Measurements from ENCODE around the gene RHCG. TPM values are rescaled to one million over a fixed set of nuclear protein-coding genes. Genes with fewer than 3 reads are reported as not detected.

RHCG gene
- total and polyA plus RNA-seq, 2 experiments from 2014 or later: not detected

DNA sequence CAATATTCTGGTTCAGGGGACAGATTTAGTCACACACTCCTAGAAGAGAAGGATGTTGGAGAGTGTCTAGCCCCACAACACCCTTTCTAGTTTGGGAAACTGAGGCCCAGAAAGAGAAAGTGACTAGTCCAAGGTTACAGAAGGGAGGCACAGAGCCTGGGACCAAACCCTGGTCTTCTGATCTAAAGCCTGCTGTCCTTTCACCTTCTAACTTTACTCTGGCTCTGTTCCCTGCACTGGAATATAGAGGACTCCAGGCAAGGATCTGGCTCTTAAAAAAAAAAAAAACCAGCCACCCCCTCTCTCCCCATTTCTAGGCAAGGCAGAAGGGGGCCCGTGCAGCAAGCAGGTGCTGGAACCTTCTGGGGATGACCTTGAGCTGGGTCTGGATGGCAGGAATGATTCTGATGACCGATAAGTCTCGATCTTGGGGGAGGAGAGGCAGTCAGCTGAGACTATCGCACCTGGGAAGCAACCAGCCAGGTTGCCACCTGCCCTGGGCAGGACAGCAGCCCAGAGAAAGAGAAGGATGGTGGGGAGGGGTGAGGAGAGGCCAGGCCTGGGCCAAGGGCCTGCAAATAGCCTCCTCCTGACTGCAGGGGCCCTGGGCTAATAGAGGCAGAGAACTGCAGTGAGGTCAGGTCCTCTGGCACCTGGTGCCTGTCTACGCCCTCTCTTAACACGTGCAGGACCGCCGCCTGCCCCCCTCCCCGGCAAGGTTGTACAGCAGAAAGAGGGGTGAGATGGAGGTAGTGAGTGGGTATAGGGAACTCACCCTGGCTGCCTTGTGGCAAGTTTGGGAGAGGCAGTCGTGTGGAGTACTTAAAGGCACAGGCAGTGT, 30.4 kb upstream of the RHCG start:
- no peaks in the 10 kb centered on the region for H3K9me3 ChIP-seq (ENCODE audit: low read depth)
- no peak overlapping the region for H3K4me2 ChIP-seq (ENCODE audit: unreplicated experiment)
- WGBS, 2 experiments (ENCODE audit: low coverage in 1 of 2, low lambda C conversion rate in 2 of 2, missing lambda C conversion rate in 2 of 2): 21 to 26% methylated on average over 10 of the region's 10 CpGs
- H3F3A ChIP-seq (ENCODE audit: insufficient read depth): no peaks in the 10 kb centered on the region
- H3K27ac ChIP-seq: no peak overlapping the region
- H3K4me1 ChIP-seq (ENCODE audit: insufficient read depth): no peaks in the 10 kb centered on the region
- H3K4me3 ChIP-seq: no peak overlapping the region
- no peak overlapping the region for H2AFZ ChIP-seq
- H3K36me3 ChIP-seq (ENCODE audit: low read depth): no peaks in the 10 kb centered on the region
- in situ Hi-C loops (cut with MboI): no loop called here
- peaks cover 55% of the 10 kb centered on the region for H3K27me3 ChIP-seq (replicated peaks; ENCODE audit: insufficient read depth)
- no peak for TF ChIP-seq EZH2 (IDR thresholded peaks at IDR 0.05; ENCODE audit: insufficient read depth, poor library complexity, severe bottlenecking)
- no peak for TF ChIP-seq EZH2phosphoT487 (IDR thresholded peaks at IDR 0.05; ENCODE audit: insufficient read depth, low read depth)
- DNase-seq: no peak
- H3K9ac ChIP-seq: no peak overlapping the region
- H4K20me1 ChIP-seq (ENCODE audit: insufficient read depth): no peaks in the 10 kb centered on the region
- no peaks in the 10 kb centered on the region for H3K79me2 ChIP-seq (ENCODE audit: insufficient read depth)
- no peaks in the 10 kb centered on the region for H3K9me2 ChIP-seq (ENCODE audit: insufficient read depth)

DNA sequence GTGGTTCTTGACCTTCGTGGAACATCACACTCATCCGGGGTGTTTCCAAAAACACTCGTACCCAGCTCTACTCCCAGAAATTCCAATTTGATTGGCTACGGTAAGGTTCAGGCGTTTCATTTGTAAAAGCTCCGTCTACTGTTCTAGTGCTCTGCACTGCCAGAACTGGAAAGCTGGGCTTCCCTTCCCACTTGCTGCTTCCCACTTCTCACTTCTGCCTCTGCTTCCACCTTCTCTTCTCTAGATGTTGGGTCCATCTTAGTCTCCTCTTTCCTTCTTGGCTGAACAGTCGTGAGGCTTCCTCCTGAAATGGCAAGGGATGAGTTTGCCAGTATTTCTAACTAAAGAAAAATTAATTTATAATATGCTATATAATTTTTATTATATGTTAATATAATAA, 29.8 kb upstream of the RHCG start:
- Histone ChIP-seq H3K27me3 (replicated peaks; ENCODE audit: insufficient read depth) (peaks cover 56% of the 10 kb centered on the region), H3K36me3 (ENCODE audit: low read depth) (no peaks in the 10 kb centered on the region), H3K4me3 (no peak overlapping the region), H3K9ac (no peak overlapping the region), H3K4me2 (ENCODE audit: unreplicated experiment) (no peak overlapping the region), H3K9me3 (ENCODE audit: low read depth) (no peaks in the 10 kb centered on the region), H2AFZ (no peak overlapping the region), H3K79me2 (ENCODE audit: insufficient read depth) (no peaks in the 10 kb centered on the region), H3K27ac (no peak overlapping the region), H4K20me1 (ENCODE audit: insufficient read depth) (no peaks in the 10 kb centered on the region), H3K4me1 (ENCODE audit: insufficient read depth) (no peaks in the 10 kb centered on the region), H3K9me2 (ENCODE audit: insufficient read depth) (no peaks in the 10 kb centered on the region), H3F3A (ENCODE audit: insufficient read depth) (no peaks in the 10 kb centered on the region)
- TF ChIP-seq EZH2phosphoT487 (IDR thresholded peaks at IDR 0.05; ENCODE audit: insufficient read depth, low read depth) (no peak), EZH2 (IDR thresholded peaks at IDR 0.05; ENCODE audit: insufficient read depth, poor library complexity, severe bottlenecking) (no peak)
- no peak for DNase-seq
- 40 to 42% methylated on average over 7 of the region's 7 CpGs for WGBS, 2 experiments (ENCODE audit: low coverage in 1 of 2, low lambda C conversion rate in 2 of 2, missing lambda C conversion rate in 2 of 2)
- in situ Hi-C loops (cut with MboI): no loop called here

DNA sequence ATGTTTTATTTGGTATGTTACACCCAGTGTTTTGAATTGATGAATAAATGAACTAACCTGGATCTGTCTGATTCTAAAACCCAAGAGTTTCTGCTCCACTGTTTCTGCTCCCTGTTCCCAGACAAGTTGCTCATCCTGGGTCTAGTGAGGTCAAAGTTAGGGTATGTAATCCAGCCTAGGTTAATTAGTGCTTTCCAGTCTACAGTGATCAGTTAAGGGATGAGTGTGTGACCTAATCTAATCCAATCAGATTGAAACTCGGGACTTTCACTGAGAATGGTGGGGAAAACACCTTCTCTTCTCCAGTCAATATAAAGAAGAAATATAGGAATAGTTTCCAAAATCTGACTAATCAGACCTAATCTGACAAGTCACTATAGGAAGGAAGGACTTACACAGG, 27.8 kb upstream of the RHCG start:
- in situ Hi-C loops (cut with MboI): no loop called here
- Histone ChIP-seq H3K4me2 (ENCODE audit: unreplicated experiment) (no peak overlapping the region), H3K4me3 (no peak overlapping the region), H3K27me3 (replicated peaks; ENCODE audit: insufficient read depth) (peaks cover 52% of the 10 kb centered on the region), H3K9ac (no peak overlapping the region), H3K27ac (no peak overlapping the region), H3K9me3 (ENCODE audit: low read depth) (no peaks in the 10 kb centered on the region), H3K4me1 (ENCODE audit: insufficient read depth) (no peaks in the 10 kb centered on the region), H2AFZ (no peak overlapping the region), H3F3A (ENCODE audit: insufficient read depth) (no peaks in the 10 kb centered on the region), H3K79me2 (ENCODE audit: insufficient read depth) (no peaks in the 10 kb centered on the region), H3K9me2 (ENCODE audit: insufficient read depth) (no peaks in the 10 kb centered on the region), H4K20me1 (ENCODE audit: insufficient read depth) (no peaks in the 10 kb centered on the region), H3K36me3 (ENCODE audit: low read depth) (no peaks in the 10 kb centered on the region)
- DNase-seq: no peak
- whole genome bisulfite sequencing, 2 experiments (ENCODE audit: low coverage in 1 of 2, low lambda C conversion rate in 2 of 2, missing lambda C conversion rate in 2 of 2): 41 to 65% methylated on average over 1 of the region's 1 CpG
- no peak for TF ChIP-seq EZH2phosphoT487 (IDR thresholded peaks at IDR 0.05; ENCODE audit: insufficient read depth, low read depth)
- TF ChIP-seq EZH2 (IDR thresholded peaks at IDR 0.05; ENCODE audit: insufficient read depth, poor library complexity, severe bottlenecking): no peak

DNA sequence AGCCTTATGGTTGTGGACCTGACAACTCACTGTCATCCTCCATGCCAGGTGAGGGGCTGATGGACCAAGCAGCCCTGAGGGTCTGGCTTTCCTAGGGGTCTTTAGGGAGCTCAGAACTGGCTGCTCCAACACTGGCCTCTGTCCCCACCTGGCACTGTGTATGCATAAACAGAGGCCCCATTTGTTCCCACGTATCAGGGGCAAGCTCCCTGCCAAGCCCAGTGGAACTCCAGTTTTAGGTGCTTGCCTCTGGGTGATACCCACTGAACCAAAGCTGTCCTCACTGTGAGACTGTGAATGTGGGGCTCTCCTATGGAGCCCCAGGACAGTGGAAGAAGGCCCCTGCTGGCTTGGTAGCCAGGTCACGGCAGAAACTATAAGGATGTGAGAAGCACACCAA, 26.7 kb upstream of the RHCG start:
- in situ Hi-C loops (cut with MboI): no loop called here
- DNase-seq: no peak
- Histone ChIP-seq H3K4me3 (no peak overlapping the region), H3K27me3 (replicated peaks; ENCODE audit: insufficient read depth) (peaks cover 55% of the 10 kb centered on the region), H3K9me2 (ENCODE audit: insufficient read depth) (no peaks in the 10 kb centered on the region), H3K4me2 (ENCODE audit: unreplicated experiment) (no peak overlapping the region), H3K4me1 (ENCODE audit: insufficient read depth) (no peaks in the 10 kb centered on the region), H3K9me3 (ENCODE audit: low read depth) (no peaks in the 10 kb centered on the region), H3K9ac (no peak overlapping the region), H4K20me1 (ENCODE audit: insufficient read depth) (no peaks in the 10 kb centered on the region), H3K27ac (no peak overlapping the region), H3F3A (ENCODE audit: insufficient read depth) (no peaks in the 10 kb centered on the region), H3K36me3 (ENCODE audit: low read depth) (no peaks in the 10 kb centered on the region), H3K79me2 (ENCODE audit: insufficient read depth) (no peaks in the 10 kb centered on the region), H2AFZ (no peak overlapping the region)
- 9 to 14% methylated on average over 2 of the region's 2 CpGs for WGBS, 2 experiments (ENCODE audit: low coverage in 1 of 2, low lambda C conversion rate in 2 of 2, missing lambda C conversion rate in 2 of 2)
- TF ChIP-seq EZH2 (IDR thresholded peaks at IDR 0.05; ENCODE audit: insufficient read depth, poor library complexity, severe bottlenecking) (no peak), EZH2phosphoT487 (IDR thresholded peaks at IDR 0.05; ENCODE audit: insufficient read depth, low read depth) (no peak)
